GM23338 (cell line): Measurements from ENCODE around the gene KCNJ6.

ENCODE experiments used
- CREB1 ChIP-seq: fragments of 250-450 bp; sonication (Bioruptor Pico); IDR thresholded peaks from 2 replicates; pipeline ENCODE4 v1.5.0; 2020; ENCODE audit warnings: low read depth, mild to moderate bottlenecking, moderate library complexity
- CTCF ChIP-seq, 2 experiments: fragments of 200-600 bp in 1 of 2; sonication (generic) in 1 of 2; conservative IDR thresholded peaks; 2 replicates each; pipeline versions ENCODE4 v1.5.1 to v1.6.1; 2016 to 2017; ENCODE audit warnings: antibody characterized with exemption in 2 of 2, low read depth in 2 of 2, mild to moderate bottlenecking in 2 of 2, moderate library complexity in 1 of 2
- ETS1 ChIP-seq: IDR thresholded peaks from 2 replicates; pipeline ENCODE4 v1.6.1; 2016; ENCODE audit warnings: antibody characterized with exemption
- EZH2 ChIP-seq: fragments of 200-600 bp; sonication (generic); IDR thresholded peaks from one replicate; pipeline ENCODE4 v1.8.0; 2017; ENCODE audit warnings: antibody characterized with exemption, mild to moderate bottlenecking, low read depth; ENCODE audit not compliant: unreplicated experiment
- EZH2phosphoT487 ChIP-seq: fragments of 200-600 bp; sonication (generic); IDR thresholded peaks from one replicate; pipeline ENCODE4 v1.8.1; 2018; ENCODE audit warnings: antibody characterized with exemption; ENCODE audit not compliant: unreplicated experiment
- JUNB ChIP-seq: IDR thresholded peaks from one replicate; pipeline ENCODE4 v1.6.1; 2016; ENCODE audit warnings: antibody characterized with exemption; ENCODE audit not compliant: unreplicated experiment
- NANOG ChIP-seq: IDR thresholded peaks from 2 replicates; pipeline ENCODE4 v1.6.1; 2016; ENCODE audit warnings: antibody characterized with exemption, borderline replicate concordance
- POLR2AphosphoS5 ChIP-seq: IDR thresholded peaks from 2 replicates; pipeline ENCODE4 v1.6.1; 2016; ENCODE audit warnings: antibody characterized with exemption, low read depth
- REST ChIP-seq: IDR thresholded peaks from one replicate; pipeline ENCODE4 v1.6.1; 2018; ENCODE audit warnings: antibody characterized with exemption; ENCODE audit not compliant: unreplicated experiment
- STAT1 ChIP-seq: IDR thresholded peaks from one replicate; pipeline ENCODE4 v1.6.1; 2016; ENCODE audit warnings: antibody characterized with exemption; ENCODE audit not compliant: unreplicated experiment
- ZNF331 ChIP-seq: fragments of 250-450 bp; sonication (Bioruptor Pico); IDR thresholded peaks from 2 replicates; pipeline ENCODE4 v1.5.0; 2020; ENCODE audit warnings: low read depth, mild to moderate bottlenecking, moderate library complexity

GRCh38 chr21:37886726-37887299, 29.4 kb downstream of the KCNJ6 start:
- TF ChIP-seq CTCF (conservative IDR thresholded peaks at IDR 0.05; ENCODE audit: low read depth in 2 of 2) (no peak), POLR2AphosphoS5 (no peak), REST (no peak), EZH2 (no peak), CREB1 (CRISPR knock-in tag) (no peak), EZH2phosphoT487 (no peak), ETS1 (no peak), JUNB (no peak), ZNF331 (no peak), STAT1 (no peak), NANOG (no peak)
